Duodenal mucosa (tissue), 2 donors: Measurements from ENCODE around the gene SOX30.

Source experiments
- H3K27ac ChIP-seq: one replicate; pipeline ENCODE4 v1.7.0; 2013; ENCODE audit warnings: low read depth, low read length
- H3K27me3 ChIP-seq, 2 donors: one replicate each; pipeline ENCODE4 v1.7.0; 2013; ENCODE audit warnings: low read length in 2 of 2, control low read depth in 1 of 2; ENCODE audit not compliant: insufficient read depth in 2 of 2, control insufficient read depth in 1 of 2
- H3K36me3 ChIP-seq, 2 donors: one replicate each; pipeline ENCODE4 v1.7.0; 2013; ENCODE audit warnings: low read length in 2 of 2, control low read depth in 1 of 2; ENCODE audit not compliant: insufficient read depth in 2 of 2, control insufficient read depth in 1 of 2
- H3K4me1 ChIP-seq, 2 donors: one replicate each; pipeline ENCODE4 v1.7.0; 2013; ENCODE audit warnings: low read length in 2 of 2, control low read depth in 1 of 2; ENCODE audit not compliant: insufficient read depth in 2 of 2, control insufficient read depth in 1 of 2
- H3K4me3 ChIP-seq, 2 donors: one replicate each; pipeline ENCODE4 v1.7.0; 2013; ENCODE audit warnings: low read length in 2 of 2, low read depth in 1 of 2
- H3K9ac ChIP-seq, 2 donors: one replicate each; pipeline ENCODE4 v1.7.0; 2013; ENCODE audit warnings: low read length in 2 of 2, low read depth in 1 of 2
- H3K9me3 ChIP-seq, 2 donors: one replicate each; pipeline ENCODE4 v1.7.0; 2013; ENCODE audit warnings: low read length in 2 of 2, control low read depth in 1 of 2; ENCODE audit not compliant: control insufficient read depth in 1 of 2

The SOX30 gene

GRCh38 chr5:157665467-157666070 is 13.3 kb upstream of the SOX30 start:
- Histone ChIP-seq H3K36me3 (no peaks in the 10 kb centered on the region), H3K4me3 (no peak overlapping the region), H3K27ac (no peak overlapping the region), H3K4me1 (peaks cover 11 to 12% of the 10 kb centered on the region in 2 donors), H3K27me3 (no peaks in the 10 kb centered on the region), H3K9ac (no peak overlapping the region), H3K9me3 (peaks cover 0 to 4% of the 10 kb centered on the region in 2 donors)

- Histone ChIP-seq H3K27me3 (no peaks in the 10 kb centered on the region), H3K9ac (no peak overlapping the region), H3K4me1 (no peaks in the 10 kb centered on the region), H3K4me3 (no peak overlapping the region), H3K9me3 (peaks cover 8 to 14% of the 10 kb centered on the region in 2 donors), H3K36me3 (no peaks in the 10 kb centered on the region), H3K27ac (no peak overlapping the region)
Observed at GRCh38 chr5:157659868-157660660, 7.8 kb upstream of the SOX30 start.

- Histone ChIP-seq H3K9ac (no peak overlapping the region), H3K4me1 (no peaks in the 10 kb centered on the region), H3K27me3 (no peaks in the 10 kb centered on the region), H3K9me3 (peaks cover 8 to 14% of the 10 kb centered on the region in 2 donors), H3K27ac (no peak overlapping the region), H3K4me3 (no peak overlapping the region), H3K36me3 (no peaks in the 10 kb centered on the region)
Observed at GRCh38 chr5:157658893-157659292, 6.7 kb upstream of the SOX30 start.

GRCh38 chr5:157657516-157657915 is 5.3 kb upstream of the SOX30 start:
- Histone ChIP-seq H3K9ac (no peak overlapping the region), H3K27me3 (no peaks in the 10 kb centered on the region), H3K4me3 (no peak overlapping the region), H3K4me1 (no peaks in the 10 kb centered on the region), H3K9me3 (peaks cover 8 to 14% of the 10 kb centered on the region in 2 donors), H3K27ac (no peak overlapping the region), H3K36me3 (no peaks in the 10 kb centered on the region)

GRCh38 chr5:157651623-157652376 is 438 bp downstream of the SOX30 start:
- Histone ChIP-seq H3K4me1 (no peaks in the 10 kb centered on the region), H3K9me3 (no peaks in the 10 kb centered on the region), H3K4me3 (peak overlapping the region; percentile 62 to 78), H3K27me3 (no peaks in the 10 kb centered on the region), H3K27ac (no peak overlapping the region), H3K36me3 (no peaks in the 10 kb centered on the region), H3K9ac (peak overlapping the region; percentile 6 to 68)

- no peak overlapping the region for H3K27ac ChIP-seq
- H3K4me3 ChIP-seq = peak overlapping the region; percentile 62 to 78
- peak overlapping the region in 1 of 2 donors; percentile 6 for H3K9ac ChIP-seq
- H3K36me3 ChIP-seq = no peaks in the 10 kb centered on the region
- no peaks in the 10 kb centered on the region for H3K27me3 ChIP-seq
- no peaks in the 10 kb centered on the region for H3K9me3 ChIP-seq
- H3K4me1 ChIP-seq = no peaks in the 10 kb centered on the region
Observed at GRCh38 chr5:157650991-157651611, 1.1 kb downstream of the SOX30 start.

GRCh38 chr5:157649101-157649500 is 3.1 kb downstream of the SOX30 start:
- Histone ChIP-seq H3K36me3 (no peaks in the 10 kb centered on the region), H3K27me3 (no peaks in the 10 kb centered on the region), H3K9ac (no peak overlapping the region), H3K4me1 (no peaks in the 10 kb centered on the region), H3K9me3 (no peaks in the 10 kb centered on the region), H3K4me3 (no peak overlapping the region), H3K27ac (no peak overlapping the region)

GRCh38 chr5:157648275-157648990 is 3.8 kb downstream of the SOX30 start:
- no peaks in the 10 kb centered on the region for H3K36me3 ChIP-seq
- no peak overlapping the region for H3K4me3 ChIP-seq
- H3K4me1 ChIP-seq = no peaks in the 10 kb centered on the region
- no peaks in the 10 kb centered on the region for H3K27me3 ChIP-seq
- H3K9me3 ChIP-seq = no peaks in the 10 kb centered on the region
- H3K9ac ChIP-seq = no peak overlapping the region
- no peak overlapping the region for H3K27ac ChIP-seq

- H3K36me3 ChIP-seq = no peaks in the 10 kb centered on the region
- no peak overlapping the region for H3K27ac ChIP-seq
- H3K4me3 ChIP-seq = no peak overlapping the region
- no peak overlapping the region for H3K9ac ChIP-seq
- no peaks in the 10 kb centered on the region for H3K9me3 ChIP-seq
- H3K4me1 ChIP-seq = no peaks in the 10 kb centered on the region
- H3K27me3 ChIP-seq = no peaks in the 10 kb centered on the region
Observed at GRCh38 chr5:157640406-157641066, 11.7 kb downstream of the SOX30 start.
